Retinal pigment epithelial cell (primary cell): ENCODE data around the gene TUBB.

Experiments
- DNase-seq: peaks from one replicate; pipeline ENCODE4 v3.0.0-alpha.2; 2010; ENCODE audit warnings: low read depth
- H3K4me3 ChIP-seq: 2 replicates; pipeline ENCODE4 v1.5.1; 2011; ENCODE audit warnings: mild to moderate bottlenecking, low read length, control low read depth, moderate library complexity
- CTCF ChIP-seq: conservative IDR thresholded peaks from 2 replicates; pipeline ENCODE4 v1.5.1; 2011; ENCODE audit warnings: low read depth, low read length, control low read depth, inconsistent platforms

TUBB gene

DNA sequence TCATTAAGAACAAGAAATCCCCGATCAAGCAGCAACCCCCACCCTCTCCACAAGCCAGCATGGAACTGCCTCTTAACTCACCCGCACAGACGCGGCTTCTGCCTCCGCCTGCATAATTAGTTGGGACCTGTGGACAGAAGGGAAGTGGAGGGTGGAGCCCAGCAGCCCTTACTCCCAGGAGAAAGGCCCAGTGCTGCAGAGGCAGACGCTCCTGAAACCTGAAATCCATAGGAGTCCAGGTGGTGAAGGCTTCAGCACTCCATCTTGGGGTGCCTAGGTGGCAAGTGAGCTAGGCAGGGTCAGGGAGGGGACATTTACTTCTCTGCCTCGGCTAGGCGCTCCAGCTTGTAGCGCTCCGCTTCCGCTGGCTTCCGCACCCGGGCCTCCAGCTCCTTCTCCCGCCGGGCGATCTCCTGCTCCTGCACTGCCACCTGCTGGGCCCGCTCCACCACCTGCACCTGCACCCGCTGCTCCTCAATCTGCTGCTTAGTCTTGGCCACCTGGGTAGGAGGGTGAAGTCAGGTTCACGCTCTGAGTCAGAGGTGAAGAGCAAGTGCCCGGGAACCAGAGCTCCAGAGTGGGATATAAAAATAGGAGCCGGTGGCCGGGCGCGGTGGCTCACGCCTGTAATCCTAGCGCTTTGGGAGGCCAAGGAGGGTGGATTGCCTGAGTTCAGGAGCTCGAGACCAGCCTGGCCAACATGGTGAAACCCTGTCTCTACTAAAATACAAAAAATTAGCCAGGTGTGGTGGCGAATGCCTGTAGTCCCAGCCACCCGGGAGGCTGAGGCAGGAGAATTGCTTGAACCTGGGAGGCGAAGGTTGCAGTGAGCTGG lies 10.7 kb downstream of the TUBB start:
- TF ChIP-seq CTCF = peak; percentile 85
- DNase-seq = no peak
- no peak overlapping the region for H3K4me3 ChIP-seq

DNA sequence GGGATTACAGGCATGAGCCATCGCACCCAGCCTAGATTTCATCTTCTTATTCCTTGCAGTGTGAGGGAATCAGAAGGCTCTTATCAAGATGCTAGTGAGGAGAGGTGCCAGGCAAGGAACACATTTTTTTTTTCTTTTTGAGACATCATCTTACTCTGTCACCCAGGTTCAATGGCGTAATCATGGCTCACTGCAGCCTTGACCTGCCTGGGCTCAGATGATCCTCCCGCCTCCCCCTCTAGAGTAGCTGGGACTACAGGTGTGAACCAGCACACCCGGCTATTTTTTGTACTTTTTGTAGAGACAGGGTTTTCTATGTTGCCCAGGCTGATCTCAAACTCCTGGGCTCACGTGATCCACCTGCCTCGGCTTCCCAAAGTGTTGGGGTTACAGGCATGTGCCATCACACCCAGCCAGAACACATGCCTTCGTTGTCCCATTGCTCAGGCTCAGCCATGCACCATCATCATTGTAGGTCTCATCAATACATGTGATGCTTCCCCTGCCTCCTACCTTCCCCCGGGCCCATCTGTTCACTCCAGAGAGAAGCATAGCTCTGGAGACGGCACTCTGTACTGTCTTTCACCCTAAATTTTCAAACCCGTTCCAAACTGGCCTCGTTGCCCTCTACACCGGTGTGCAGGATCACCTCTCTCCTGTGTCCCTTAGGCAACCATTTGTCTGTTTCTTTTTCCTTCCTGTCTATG lies 12.2 kb downstream of the TUBB start:
- no peak for DNase-seq
- H3K4me3 ChIP-seq = no peak overlapping the region
- no peak for TF ChIP-seq CTCF

GRCh38 chr6:30735668-30736314 lies 15.6 kb downstream of the TUBB start:
- DNase-seq = no peak
- no peak for TF ChIP-seq CTCF
- H3K4me3 ChIP-seq = no peak overlapping the region

DNA sequence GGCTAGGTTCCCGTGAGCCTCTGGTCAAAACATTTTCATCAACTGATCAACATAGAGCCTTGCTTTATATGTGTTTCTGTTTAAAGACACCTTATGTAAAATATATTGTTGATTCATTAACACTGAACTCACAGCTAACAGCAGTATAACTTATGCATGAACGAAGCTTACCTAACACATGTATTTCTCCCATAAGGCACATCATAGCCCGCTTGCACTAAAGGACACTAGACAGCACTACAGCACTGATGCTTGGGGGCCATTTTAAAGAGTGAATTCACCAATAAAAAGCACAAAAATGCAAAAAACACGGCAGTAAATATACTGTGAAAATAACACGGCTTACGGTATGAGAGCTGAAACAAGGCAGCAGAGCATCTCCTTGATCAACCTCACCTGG lies 18.4 kb downstream of the TUBB start:
- TF ChIP-seq CTCF = no peak
- no peak for DNase-seq
- H3K4me3 ChIP-seq = no peak overlapping the region

DNA sequence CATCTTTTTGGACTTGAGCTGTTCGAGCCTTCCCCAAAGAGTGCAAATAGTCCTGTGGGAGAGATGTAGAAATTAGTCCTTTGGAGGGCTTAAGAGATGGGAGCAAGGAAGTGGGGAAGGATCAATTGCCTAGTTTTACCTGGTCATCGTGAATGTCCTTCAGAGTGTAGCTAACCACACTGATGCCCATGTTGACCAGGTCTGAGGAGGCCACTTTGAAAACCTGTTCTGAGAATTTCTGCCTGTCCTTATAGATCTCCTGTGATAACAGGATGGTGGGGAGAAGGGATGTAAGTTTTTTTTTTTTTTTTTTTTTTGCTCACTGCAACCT lies 20.4 kb downstream of the TUBB start:
- H3K4me3 ChIP-seq = no peak overlapping the region
- no peak for DNase-seq
- no peak for TF ChIP-seq CTCF

DNA sequence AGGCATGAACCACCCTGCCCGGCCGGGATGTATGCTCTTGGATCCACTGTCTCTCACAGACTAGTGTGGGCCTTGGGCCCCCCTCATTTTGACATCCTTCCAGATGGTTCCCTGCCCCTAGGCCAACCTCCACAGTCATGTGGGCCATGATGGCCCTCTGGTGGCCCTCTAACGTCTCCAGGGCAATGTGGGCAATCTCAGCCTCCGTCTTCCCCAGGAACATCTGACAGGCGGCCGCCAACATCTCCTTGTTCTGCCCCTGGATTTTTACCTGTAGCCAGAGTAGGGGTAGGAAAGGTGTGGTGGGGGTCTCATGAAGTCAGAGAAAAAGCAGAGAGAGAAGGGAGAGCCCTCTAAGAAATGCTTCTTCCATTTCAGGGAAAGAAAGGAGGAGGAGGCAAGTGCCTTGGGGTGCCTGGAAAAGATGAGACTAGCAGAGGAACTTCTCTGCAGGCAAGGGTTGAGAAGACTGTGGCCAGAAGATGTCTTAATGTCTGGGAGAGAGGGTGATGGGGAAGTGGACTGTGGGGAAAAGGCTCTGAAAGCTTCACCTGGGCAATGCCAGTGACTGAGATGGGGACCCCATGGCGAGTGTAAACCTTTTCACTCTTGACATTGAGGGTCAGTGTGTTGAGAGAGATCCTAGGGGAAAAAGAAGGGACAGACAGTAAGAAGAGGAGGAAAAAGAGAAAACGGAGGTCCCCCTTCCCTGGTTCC lies 21.1 kb downstream of the TUBB start:
- TF ChIP-seq CTCF = no peak
- DNase-seq = no peak
- H3K4me3 ChIP-seq = peak overlapping the region; percentile 100
